NCI-H2107 (cell line): ENCODE data around the gene PILRB.

ENCODE experiments used
- DNase-seq: peaks from one replicate; lab custom pipeline; 2025; lab: John Stamatoyannopoulos, UW

Gene PILRB

GRCh38 chr7:100407285-100408180 lies 49.6 kb downstream of the PILRB start:
- peak; percentile 22 for DNase-seq

GRCh38 chr7:100411101-100411500 lies 53.2 kb downstream of the PILRB start:
- DNase-seq: no peak

GRCh38 chr7:100413346-100413745 lies 55.4 kb downstream of the PILRB start:
- no peak for DNase-seq

- DNase-seq: no peak
Measured at GRCh38 chr7:100413889-100414288, 56.0 kb downstream of the PILRB start.

- no peak for DNase-seq
Measured at GRCh38 chr7:100415448-100415847, 57.5 kb downstream of the PILRB start.
